Neural progenitor cell (in vitro differentiated cells): ENCODE results near the gene BRINP1. TPM values are rescaled to one million over a fixed set of nuclear protein-coding genes. Genes with fewer than 3 reads are reported as not detected.

Experiments
- DNase-seq: peaks from one replicate; pipeline ENCODE4 v3.0.0-alpha.2; 2016; ENCODE audit warnings: low spot score
- H2AFZ ChIP-seq: fragments of 200-600 bp; sonication (generic); replicated peaks from 2 replicates; pipeline ENCODE4 v1.6.1; 2016; ENCODE audit warnings: antibody characterized with exemption
- H3F3A ChIP-seq: fragments of 200-600 bp; sonication (generic); 2 replicates; pipeline ENCODE4 v1.6.1; 2016; ENCODE audit warnings: antibody characterized with exemption, low read depth
- H3K27ac ChIP-seq: fragments of 200-600 bp; sonication (generic); 2 replicates; pipeline ENCODE4 v1.5.1; 2016; ENCODE audit warnings: mild to moderate bottlenecking
- H3K27me3 ChIP-seq: fragments of 200-600 bp; sonication (generic); 2 replicates; pipeline ENCODE4 v1.6.1; 2016; ENCODE audit warnings: mild to moderate bottlenecking, moderate library complexity
- H3K36me3 ChIP-seq: fragments of 200-600 bp; sonication (generic); 2 replicates; pipeline ENCODE4 v1.5.1; 2016
- H3K4me1 ChIP-seq: fragments of 200-600 bp; sonication (generic); 2 replicates; pipeline ENCODE4 v1.6.1; 2016; ENCODE audit warnings: mixed run types
- H3K4me2 ChIP-seq: fragments of 200-600 bp; sonication (generic); 2 replicates; pipeline ENCODE4 v1.6.1; 2016
- H3K4me3 ChIP-seq: fragments of 200-600 bp; sonication (generic); 2 replicates; pipeline ENCODE4 v1.5.1; 2016
- H3K79me2 ChIP-seq: fragments of 200-600 bp; sonication (generic); 2 replicates; pipeline ENCODE4 v1.6.1; 2016; ENCODE audit warnings: low read depth
- H3K9ac ChIP-seq: fragments of 200-600 bp; sonication (generic); 2 replicates; pipeline ENCODE4 v1.6.1; 2016
- H3K9me3 ChIP-seq: fragments of 200-600 bp; sonication (generic); 2 replicates; pipeline ENCODE4 v1.5.1; 2016; ENCODE audit warnings: low read depth
- H4K20me1 ChIP-seq: fragments of 200-600 bp; sonication (generic); 2 replicates; pipeline ENCODE4 v1.6.1; 2016; ENCODE audit warnings: low read depth
- H3K27ac Mint-ChIP-seq: 3 replicates; pipeline ENCODE4 v1.8.0; 2021; ENCODE audit warnings: mixed read lengths
- H3K27me3 Mint-ChIP-seq: 2 replicates; pipeline ENCODE4 v1.8.0; 2022; ENCODE audit warnings: low read depth, mild to moderate bottlenecking, inconsistent platforms, moderate library complexity, mixed read lengths; ENCODE audit not compliant: insufficient read depth
- H3K36me3 Mint-ChIP-seq: 3 replicates; pipeline ENCODE4 v1.8.0; 2021; ENCODE audit warnings: mixed read lengths
- H3K4me1 Mint-ChIP-seq: 3 replicates; pipeline ENCODE4 v1.8.0; 2021; ENCODE audit warnings: mixed read lengths
- H3K4me3 Mint-ChIP-seq: 3 replicates; pipeline ENCODE4 v1.8.0; 2021; ENCODE audit warnings: mild to moderate bottlenecking, moderate library complexity, mixed read lengths
- H3K9me3 Mint-ChIP-seq: 3 replicates; pipeline ENCODE4 v1.8.0; 2020; ENCODE audit warnings: mixed read lengths
- CTCF ChIP-seq: fragments of 200-600 bp; sonication (generic); IDR thresholded peaks from 2 replicates; pipeline ENCODE4 v1.5.1; 2017; ENCODE audit warnings: antibody characterized with exemption, mild to moderate bottlenecking
- EZH2 ChIP-seq: fragments of 200-600 bp; sonication (generic); IDR thresholded peaks from 2 replicates; pipeline ENCODE4 v1.6.1; 2017; ENCODE audit warnings: antibody characterized with exemption, mild to moderate bottlenecking, moderate library complexity
- EZH2phosphoT487 ChIP-seq: fragments of 200-600 bp; sonication (generic); IDR thresholded peaks from 2 replicates; pipeline ENCODE4 v1.6.1; 2017; ENCODE audit warnings: antibody characterized with exemption
- total RNA-seq: library from RNA; depleted of rRNA; stranded (reverse); fragments of >200 nt; gene quantifications from 2 replicates; pipeline ENCODE4 v1.2.3, GENCODE V29; 2015; ENCODE audit warnings: low replicate concordance

Gene BRINP1
- total RNA-seq, 1 donor from 2014 or later = 0.62 TPM

- Mint-ChIP-seq H3K36me3 (no peaks in the 10 kb centered on the region), H3K27me3 (peaks cover 33% of the 10 kb centered on the region), H3K9me3 (no peaks in the 10 kb centered on the region), H3K27ac (no peak overlapping the region), H3K4me3 (peak overlapping the region; percentile 90), H3K4me1 (peaks cover 12% of the 10 kb centered on the region)
- Histone ChIP-seq H3K27me3 (peaks cover 59% of the 10 kb centered on the region), H3K4me2 (peak overlapping the region; percentile 98), H3K27ac (no peak overlapping the region), H3K4me3 (peak overlapping the region; percentile 74), H3K9me3 (no peaks in the 10 kb centered on the region), H3K4me1 (peaks cover 5% of the 10 kb centered on the region), H3K36me3 (no peaks in the 10 kb centered on the region), H3K9ac (no peak overlapping the region), H3K79me2 (no peaks in the 10 kb centered on the region), H3F3A (no peaks in the 10 kb centered on the region), H4K20me1 (peaks cover 15% of the 10 kb centered on the region), H2AFZ (peak overlapping the region; percentile 35)
- TF ChIP-seq EZH2 (no peak), EZH2phosphoT487 (no peak), CTCF (no peak)
- DNase-seq = no peak
Measured at GRCh38 chr9:119369680-119370366, 588 bp upstream of the BRINP1 start.

GRCh38 chr9:119368179-119368578 is 1.1 kb downstream of the BRINP1 start:
- DNase-seq = peak; percentile 15
- H4K20me1 ChIP-seq = peaks cover 15% of the 10 kb centered on the region
- Mint-ChIP-seq H3K27ac (no peak overlapping the region), H3K27me3 (peaks cover 27% of the 10 kb centered on the region), H3K4me3 (peak overlapping the region; percentile 90), H3K9me3 (no peaks in the 10 kb centered on the region), H3K4me1 (peaks cover 12% of the 10 kb centered on the region), H3K36me3 (no peaks in the 10 kb centered on the region)
- H3K9me3 ChIP-seq = no peaks in the 10 kb centered on the region
- no peaks in the 10 kb centered on the region for H3K36me3 ChIP-seq
- no peak overlapping the region for H3K27ac ChIP-seq
- TF ChIP-seq CTCF (no peak), EZH2 (no peak)
- H2AFZ ChIP-seq = no peak overlapping the region
- no peak overlapping the region for H3K9ac ChIP-seq
- H3K4me1 ChIP-seq = peaks cover 5% of the 10 kb centered on the region
- H3K4me3 ChIP-seq = peak overlapping the region; percentile 74
- H3K27me3 ChIP-seq = peaks cover 59% of the 10 kb centered on the region
- H3K4me2 ChIP-seq = peak overlapping the region; percentile 98
- no peaks in the 10 kb centered on the region for H3F3A ChIP-seq
- no peaks in the 10 kb centered on the region for H3K79me2 ChIP-seq

- H3K27ac ChIP-seq = no peak overlapping the region
- Mint-ChIP-seq H3K4me3 (peak overlapping the region; percentile 90), H3K9me3 (no peaks in the 10 kb centered on the region), H3K27me3 (peaks cover 27% of the 10 kb centered on the region), H3K27ac (no peak overlapping the region), H3K36me3 (no peaks in the 10 kb centered on the region), H3K4me1 (peaks cover 12% of the 10 kb centered on the region)
- peaks cover 15% of the 10 kb centered on the region for H4K20me1 ChIP-seq
- no peak overlapping the region for H2AFZ ChIP-seq
- H3K9me3 ChIP-seq = no peaks in the 10 kb centered on the region
- TF ChIP-seq EZH2 (no peak), EZH2phosphoT487 (no peak), CTCF (no peak)
- H3K36me3 ChIP-seq = no peaks in the 10 kb centered on the region
- no peak for DNase-seq
- H3K4me2 ChIP-seq = no peak overlapping the region
- no peak overlapping the region for H3K4me3 ChIP-seq
- peaks cover 5% of the 10 kb centered on the region for H3K4me1 ChIP-seq
- no peak overlapping the region for H3K9ac ChIP-seq
- H3K79me2 ChIP-seq = no peaks in the 10 kb centered on the region
- H3K27me3 ChIP-seq = peaks cover 59% of the 10 kb centered on the region
- H3F3A ChIP-seq = no peaks in the 10 kb centered on the region
Measured at GRCh38 chr9:119367683-119368075, 1.6 kb downstream of the BRINP1 start.
